ENCODE data around the gene TNFRSF13B.
"Not testable (repeated sequence)": the region's sequence is repeated elsewhere in the genome, so short reads cannot be mapped to it uniquely, and the experiment has no call there.

Gene TNFRSF13B

DNA sequence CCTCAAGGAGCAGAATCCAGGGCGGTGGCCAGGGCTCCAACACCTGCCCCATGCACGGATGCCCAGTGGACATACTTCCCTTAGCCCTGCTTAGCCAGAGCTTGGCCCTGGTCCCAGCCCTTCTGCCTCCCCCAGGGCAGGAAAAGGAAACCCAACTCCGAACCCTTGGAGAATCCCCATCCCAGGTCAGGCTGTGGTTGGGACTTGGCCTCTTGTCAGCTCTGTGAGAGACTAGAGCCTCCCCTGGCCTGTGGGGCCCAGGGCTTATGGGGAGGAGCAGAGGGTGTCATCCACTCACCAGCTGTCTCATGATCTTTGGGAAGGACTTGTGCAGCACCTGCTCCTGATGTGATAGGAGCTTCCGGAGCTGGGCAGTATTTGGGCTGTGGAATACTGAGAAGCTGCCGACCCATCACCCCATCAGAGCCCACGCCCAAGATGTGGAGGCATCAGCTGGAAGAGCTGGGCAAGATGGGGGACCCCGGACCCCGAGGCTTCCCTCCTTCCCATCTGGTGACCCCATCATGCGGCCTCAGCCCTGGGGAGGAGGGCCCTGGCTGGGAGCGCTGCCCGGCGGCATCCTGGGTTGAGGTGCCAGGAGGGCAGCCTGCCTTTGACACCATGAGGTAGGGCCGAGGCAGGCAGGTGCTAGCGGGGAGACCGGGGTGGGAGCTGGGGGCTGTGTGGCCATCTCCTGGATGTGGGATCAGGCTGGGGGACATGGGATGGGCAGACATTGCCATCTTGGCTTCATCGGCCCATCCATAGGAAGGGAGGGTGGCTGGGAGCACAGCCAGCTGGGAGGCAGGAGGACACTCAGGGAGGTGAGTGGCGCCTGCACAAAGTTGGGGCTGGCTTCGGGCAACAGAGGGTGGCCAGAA lies 45.1 kb downstream of the TNFRSF13B start:
- DNase-seq (ENCODE audit: low spot score): no peak

DNA sequence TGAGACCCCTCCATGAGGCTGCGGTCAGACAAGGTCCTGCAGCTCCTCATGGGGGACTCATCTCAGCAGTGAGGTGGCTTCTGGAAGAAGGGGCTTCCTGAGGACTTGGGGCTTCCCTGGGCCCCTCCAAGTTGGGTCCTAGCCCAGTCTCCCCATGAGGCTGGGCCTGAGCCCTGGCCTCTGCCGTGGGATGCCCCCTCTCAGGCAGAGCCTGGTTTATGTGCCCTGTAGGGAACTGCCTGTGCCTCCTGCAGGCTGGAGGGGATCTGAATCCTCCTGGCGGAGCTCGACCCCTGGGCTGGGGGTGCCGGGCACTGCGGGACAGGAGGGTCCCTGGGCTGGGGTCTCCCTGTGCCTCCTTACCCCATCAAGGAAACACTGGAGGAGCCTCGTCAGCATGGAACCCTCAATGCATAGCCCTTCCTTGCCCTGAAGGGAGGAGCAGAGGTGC lies 45.8 kb downstream of the TNFRSF13B start:
- DNase-seq (ENCODE audit: low spot score): no peak

DNA sequence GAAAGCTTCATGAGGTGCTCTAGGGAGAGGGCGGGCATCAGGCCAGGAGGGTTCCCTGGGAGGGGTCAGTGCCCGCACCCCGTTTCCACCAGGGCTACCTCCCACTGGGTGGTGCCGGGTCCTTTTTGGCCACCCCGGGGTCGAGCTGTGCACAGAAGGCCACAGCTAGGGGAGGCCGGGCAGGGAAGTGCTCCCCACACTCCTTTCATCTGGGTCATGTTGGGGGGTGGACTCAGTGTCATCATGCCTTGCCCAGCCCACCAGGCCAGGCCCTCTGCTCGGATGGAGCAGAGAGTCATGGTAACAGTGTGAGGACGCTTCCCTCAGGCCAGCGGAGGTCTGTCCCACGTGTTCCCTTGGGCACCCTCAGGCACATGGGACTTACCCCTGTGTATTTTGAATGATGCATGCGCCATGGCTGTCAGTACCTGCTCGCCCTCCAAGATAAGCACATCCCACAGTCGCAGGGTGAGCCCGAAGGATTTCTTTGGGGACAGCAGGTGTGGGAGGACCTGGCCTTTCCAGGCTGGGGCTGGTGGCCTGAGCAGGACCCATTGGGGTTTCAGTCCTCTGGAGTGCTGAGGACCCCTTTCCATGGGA lies 46.4 kb downstream of the TNFRSF13B start:
- no peak for DNase-seq (ENCODE audit: low spot score)

DNA sequence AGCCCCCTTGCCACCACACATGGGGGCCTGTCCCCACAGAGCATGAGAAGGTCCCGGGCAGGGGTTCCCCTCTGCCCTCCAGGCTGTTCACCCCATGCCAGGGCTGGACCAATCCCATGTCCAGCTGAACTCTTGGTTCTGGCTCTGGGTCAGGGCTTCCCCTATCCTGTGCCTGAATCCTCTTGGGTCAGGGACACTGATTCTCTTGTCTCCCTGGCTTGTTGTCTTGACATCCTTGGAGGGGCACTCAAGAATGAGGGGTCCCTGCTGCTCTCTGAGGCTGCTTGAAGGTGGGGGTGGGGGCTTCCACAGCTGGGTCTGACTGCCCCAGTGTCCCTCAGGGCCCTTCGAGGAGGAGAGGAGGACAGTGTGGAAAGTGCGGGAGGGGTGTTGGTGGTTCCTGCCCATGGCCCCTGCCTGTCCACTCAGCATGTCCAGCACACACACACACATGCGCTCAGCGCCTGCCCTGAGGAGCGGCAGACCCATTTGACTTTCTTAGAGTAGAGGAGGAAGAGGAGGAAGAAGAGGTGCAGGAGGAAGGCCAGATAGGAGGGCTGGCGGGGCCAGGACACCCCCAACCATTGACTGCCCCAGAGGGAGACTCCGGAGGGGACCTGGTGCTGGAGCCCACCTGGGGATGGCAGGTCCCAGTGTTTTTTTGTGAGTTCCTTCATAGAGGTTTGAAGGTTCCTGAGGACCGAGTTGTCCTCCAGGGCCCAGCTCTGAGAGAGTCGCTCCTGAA lies 47.0 kb downstream of the TNFRSF13B start:
- no peak for DNase-seq (ENCODE audit: low spot score)

DNA sequence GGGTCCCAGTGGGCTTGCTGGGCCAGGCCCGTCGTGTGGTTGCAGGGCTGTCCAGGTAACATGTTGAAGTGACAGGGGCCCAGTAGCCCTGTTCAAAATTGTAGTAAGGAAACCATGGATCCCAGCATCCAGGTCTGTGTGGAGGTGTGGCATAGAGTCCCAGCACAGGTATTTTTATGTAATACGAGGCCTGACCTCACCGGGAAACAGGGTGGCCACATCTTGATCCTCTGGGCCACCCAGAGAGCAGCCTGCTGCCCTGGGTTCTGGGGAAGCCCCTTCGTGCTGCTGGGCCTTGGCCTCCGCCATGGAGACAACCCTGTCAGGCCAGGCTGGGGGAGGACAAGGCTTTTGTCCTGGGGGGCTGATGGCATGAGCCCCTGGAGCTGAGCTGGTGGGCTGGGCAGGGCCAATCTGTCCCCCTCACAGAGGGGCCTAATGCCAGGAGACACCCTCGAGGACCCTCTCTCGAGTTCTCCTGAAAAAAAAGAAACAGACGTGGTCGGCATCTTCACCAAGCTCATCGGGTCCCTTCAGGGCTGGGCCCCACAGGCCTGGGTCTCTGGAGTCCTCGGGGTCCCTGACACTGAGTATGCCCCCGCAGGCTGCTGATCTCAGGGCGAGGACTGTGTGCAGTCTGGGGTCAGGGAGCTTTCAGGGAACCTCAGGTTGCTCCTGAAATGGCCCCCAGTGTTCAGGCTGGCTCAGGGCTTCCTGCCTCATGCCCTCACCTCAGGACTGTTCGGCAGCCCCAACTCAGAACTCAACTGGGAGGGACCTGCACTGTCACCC lies 47.8 kb downstream of the TNFRSF13B start:
- no peak for DNase-seq (ENCODE audit: low spot score)

DNA sequence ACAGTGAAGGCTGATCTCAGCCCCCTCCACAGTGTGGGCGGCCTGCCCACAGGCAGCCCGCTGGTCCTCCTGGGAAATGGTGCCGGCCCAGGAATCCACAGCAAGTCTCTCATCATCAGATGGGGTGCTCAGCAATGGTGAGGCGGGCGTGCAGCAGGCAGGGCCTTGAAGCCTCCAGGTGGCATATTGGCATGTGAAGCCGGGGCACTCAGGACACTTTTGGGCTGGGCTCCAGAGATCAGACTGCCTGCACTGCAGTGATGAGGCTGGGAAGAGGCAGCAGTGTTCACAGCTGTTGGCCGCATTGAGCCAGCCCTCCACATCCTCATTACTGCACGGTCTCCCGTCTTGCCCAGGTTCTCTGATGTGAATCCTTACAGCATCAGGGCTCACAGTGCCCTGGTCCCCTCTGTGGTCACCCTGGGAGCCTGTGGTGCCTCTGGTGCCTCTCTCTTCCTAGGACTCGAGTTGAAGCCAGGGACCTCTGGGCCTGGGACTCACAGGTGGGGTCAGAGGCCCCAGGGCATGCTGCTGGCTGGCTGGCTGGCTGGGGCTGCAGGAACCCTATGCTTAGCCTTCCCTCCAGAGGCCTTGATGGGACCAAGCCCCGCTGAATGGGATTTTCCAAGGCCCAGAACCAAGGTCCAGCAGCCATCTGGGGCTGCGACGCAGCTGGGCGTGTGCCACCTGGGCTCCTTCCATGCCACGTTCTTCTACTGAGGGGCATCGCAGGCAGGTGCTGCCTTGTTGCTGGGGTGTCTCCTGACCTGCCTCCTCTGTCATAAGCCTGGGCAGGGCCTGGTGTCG lies 48.6 kb downstream of the TNFRSF13B start:
- DNase-seq (ENCODE audit: low spot score): no peak

DNA sequence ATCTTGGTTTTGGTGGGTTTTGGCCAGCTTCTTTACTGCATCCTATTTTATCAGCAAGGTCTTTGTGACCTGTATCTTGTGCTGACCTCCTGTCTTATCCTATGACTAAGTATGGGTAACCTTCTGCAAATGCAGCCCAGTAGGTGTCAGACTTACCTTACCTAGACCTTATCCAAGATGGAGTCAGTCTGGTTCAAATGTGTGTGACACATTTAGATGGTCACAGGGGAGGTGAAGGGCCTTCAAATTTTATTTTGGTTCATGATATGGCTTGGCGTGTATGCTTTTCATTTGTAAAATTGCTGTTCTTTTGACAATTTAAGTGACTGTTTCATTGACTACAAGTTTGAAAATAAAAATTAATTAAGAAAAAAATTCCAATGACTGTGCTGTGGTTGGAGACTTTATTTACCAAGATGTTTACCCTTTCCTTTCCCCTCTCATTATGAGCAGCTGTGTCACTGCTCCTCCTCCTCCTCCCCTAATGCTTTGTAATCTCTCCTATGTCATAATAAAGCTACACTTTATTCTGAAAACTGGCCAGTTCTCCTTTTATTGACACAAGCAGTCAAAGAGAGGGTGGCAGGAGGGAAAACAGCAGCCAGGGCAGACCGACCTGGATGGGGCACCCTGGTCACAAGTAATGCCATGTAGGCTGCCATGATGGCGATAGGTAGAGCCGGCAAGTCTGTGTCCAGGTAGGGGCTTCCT lies 49.4 kb downstream of the TNFRSF13B start:
- no peak for DNase-seq (ENCODE audit: low spot score)

DNA sequence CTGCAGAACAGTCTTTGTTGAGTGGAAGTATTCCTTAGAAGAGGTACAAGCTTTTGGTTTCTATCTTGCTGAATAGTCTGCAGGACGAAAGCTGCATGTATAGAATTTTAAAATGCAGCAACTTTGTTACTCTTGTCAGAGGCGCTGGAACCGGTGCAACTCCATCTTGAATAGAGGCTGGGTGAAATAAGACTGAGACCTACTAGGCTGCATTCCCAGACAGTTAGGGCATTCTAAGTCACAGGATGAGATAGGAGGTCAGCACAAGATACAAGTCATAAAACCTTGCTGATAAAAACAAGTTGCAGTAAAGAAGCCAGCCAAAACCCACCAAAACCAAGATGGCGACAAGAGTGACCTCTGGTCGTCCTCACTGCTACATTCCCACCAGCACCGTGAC lies 50.5 kb downstream of the TNFRSF13B start:
- not testable (repeated sequence) for DNase-seq (ENCODE audit: low spot score)

DNA sequence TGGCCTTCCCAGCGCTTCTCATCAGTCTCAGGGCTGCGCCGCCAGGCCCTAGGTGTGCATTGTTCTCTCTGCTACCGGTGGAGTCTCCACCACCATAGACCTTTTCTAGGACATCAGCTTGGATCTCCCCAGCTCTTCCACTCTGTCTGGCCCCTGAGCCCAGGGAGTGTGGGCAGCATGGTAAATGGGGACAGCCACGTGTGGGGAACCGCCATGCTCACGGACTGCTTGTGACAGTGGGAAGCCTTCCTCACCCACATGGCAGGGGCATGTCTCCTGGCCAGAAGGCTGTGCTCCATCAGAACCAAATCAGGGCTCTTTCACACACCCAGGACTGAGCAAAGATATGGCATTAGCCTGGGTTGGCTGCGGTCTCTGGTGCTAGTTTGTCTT lies 51.3 kb downstream of the TNFRSF13B start:
- DNase-seq (ENCODE audit: low spot score): no peak

DNA sequence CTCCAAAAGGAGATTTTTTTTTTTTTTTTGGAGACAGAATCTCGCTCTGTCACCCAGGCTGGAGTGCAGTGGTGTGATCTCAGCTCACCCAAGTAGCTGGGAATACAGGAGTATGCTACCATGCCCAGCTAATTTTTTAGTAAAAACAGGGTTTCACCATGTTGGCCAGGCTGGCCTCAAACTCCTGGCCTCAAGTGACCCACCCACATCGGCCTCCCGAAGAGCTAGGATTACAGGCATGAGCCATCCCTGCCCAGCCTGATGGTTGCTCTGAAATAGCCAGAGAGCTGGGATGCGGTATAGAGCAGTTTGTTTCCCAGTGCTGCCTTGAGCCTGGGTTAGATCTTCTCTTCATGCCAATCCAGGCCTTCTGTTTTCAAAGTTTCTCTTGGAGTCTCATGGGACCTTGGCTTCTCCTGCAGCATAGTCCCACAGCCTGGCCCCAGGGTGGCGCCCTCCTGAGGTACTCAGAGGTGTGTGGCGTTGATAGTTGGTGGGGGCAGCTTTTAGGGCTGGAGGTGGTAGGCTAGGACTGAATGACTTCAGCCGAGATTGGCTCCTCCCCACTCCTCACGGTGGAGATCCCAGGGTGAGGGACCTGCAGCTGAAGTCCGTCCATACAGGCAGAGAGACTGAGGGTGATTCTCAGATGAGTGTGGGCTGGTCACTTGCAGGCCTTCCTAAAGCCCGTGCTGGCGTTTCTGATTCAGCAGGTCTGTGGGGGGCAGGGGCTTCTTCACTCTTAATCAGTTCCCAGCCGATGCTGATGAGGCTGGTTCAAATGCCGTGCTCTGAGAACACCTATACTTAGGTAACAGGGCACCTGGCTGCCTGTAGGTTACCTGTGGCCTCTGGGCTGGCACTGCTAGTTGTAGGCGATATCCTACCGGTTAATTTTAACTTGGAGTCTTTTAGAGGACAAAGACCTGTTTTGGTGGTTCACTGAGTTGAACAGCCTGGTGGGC lies 52.0 kb downstream of the TNFRSF13B start:
- DNase-seq (ENCODE audit: low spot score): no peak

DNA sequence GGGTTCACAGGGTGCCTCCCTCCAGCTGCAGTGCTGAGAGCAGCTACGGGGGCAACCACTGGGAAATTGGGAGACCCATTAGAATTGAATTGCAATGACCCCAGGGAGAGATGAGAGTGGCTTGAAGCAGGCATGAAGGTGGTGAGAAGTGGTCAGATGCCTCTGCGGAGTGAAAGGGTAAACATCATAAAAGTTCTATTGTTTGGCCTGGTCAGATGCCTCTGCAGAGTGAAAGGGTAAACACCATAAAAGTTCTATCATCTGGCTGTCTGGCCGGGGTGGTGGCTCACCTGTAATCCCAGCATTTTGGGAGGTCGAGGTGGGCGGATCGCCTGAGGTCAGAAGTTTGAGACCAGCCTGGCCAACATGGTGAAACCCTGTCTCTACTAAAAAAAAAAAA lies 53.5 kb downstream of the TNFRSF13B start:
- no peak for DNase-seq (ENCODE audit: low spot score)

DNA sequence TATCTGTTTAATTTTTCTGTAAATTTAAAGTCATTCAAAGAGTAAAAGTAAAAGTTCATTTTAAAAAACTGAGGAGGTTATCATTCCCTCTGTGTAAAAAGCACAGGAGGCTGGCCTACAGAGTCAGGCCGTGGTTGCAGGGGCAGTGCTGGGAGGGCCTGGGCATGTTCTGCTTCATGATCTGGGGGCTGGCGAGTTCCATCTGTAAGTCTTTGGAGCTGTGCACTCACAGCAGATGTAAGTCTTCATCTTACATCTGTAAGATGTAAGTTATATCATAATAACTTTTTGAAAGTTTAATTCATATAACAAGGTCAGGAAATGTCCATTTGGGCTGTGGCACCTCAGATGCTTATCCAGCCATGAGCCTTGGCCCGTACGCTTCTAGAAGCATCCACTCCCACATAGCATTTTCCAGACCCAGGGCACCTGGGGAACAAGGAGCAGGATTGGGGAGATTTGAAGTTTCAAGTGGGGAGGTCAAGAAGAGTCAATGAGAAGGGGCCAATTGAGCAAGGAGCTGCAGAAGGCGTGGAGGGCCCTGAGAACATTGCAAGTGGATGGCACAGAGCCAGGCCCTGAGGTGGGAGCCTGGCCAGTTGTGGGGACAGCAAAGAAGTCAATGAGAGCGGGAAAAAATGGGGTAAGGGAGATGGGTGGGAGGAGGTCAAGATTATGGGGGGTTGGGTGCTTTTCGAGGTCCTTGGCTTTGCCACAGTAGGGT lies 54.1 kb downstream of the TNFRSF13B start:
- DNase-seq (ENCODE audit: low spot score): no peak

DNA sequence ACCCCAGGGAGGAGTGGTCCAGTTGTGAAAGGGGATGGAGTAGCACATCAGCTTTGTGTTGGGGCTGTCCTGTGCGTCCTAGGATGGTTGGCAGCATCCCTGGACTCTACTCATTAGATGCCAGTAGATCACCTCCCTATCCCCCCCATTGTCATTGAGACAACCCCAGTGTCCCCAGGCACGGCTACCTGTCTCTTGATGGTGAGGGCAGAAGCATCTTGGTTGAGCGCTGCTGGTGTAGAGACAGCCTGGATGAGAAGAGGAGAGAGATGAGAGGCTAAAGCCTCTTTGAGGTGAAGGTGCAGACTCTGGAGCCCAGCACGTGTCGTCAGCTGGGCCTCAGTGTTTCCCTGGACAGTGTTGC lies 55.4 kb downstream of the TNFRSF13B start:
- DNase-seq (ENCODE audit: low spot score): no peak

DNA sequence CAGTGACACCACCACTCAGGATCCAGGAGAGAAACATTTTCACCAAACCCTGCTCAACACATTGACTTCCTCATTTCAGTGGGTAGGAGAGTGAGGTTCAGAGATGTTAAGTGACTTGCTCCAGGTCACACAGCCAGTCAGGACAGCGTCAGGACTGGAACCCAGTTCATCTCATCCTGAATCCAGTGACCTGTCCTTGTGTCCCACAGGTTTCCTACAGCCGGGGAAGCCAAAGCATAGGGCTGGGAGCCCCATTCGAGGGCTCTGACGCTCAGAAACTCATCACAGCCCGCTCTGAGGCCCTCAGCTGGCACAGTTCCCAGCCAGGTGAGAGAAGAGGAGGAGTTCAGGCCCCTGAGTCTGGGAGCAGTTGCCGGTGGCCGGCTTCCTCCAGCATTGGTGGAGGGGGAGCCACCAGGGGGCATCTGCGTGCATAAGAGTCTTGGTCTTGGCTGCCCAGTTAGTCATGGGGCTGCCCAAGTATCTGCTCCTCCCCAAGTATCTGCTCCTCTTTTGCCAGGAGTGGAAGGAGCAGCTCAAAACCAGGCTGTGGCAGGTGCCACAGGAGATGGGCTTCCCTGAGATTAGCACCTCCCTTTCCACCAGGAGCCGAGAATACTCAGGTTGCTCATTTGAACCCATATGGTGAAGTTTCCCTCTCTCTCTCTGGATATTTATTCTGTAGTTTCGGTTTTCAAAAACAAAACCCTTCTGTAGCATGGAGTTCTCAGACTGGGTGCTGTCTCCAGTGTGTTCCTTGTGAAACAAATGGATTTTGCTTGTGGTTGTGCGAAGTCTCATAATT lies 56.0 kb downstream of the TNFRSF13B start:
- DNase-seq (ENCODE audit: low spot score): peak; percentile 64

DNA sequence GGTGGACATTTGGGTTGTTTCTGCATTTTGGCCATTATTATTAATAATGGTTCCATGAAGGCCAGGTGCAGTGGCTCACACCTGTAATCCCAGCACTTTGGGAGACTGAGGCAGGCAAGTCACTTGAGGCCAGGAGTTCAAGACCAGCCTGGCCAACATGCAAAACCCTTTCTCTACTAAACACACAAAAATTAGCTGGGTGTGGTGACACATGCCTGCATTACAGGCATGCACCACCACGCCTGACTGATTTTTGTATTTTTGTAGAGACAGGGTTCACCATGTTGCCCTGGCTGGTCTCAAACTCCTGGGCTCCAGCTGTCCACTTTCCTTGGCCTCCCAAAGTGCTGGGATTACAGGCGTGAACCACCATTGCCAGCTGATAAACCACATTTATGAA lies 58.5 kb downstream of the TNFRSF13B start:
- no peak for DNase-seq (ENCODE audit: low spot score)

DNA sequence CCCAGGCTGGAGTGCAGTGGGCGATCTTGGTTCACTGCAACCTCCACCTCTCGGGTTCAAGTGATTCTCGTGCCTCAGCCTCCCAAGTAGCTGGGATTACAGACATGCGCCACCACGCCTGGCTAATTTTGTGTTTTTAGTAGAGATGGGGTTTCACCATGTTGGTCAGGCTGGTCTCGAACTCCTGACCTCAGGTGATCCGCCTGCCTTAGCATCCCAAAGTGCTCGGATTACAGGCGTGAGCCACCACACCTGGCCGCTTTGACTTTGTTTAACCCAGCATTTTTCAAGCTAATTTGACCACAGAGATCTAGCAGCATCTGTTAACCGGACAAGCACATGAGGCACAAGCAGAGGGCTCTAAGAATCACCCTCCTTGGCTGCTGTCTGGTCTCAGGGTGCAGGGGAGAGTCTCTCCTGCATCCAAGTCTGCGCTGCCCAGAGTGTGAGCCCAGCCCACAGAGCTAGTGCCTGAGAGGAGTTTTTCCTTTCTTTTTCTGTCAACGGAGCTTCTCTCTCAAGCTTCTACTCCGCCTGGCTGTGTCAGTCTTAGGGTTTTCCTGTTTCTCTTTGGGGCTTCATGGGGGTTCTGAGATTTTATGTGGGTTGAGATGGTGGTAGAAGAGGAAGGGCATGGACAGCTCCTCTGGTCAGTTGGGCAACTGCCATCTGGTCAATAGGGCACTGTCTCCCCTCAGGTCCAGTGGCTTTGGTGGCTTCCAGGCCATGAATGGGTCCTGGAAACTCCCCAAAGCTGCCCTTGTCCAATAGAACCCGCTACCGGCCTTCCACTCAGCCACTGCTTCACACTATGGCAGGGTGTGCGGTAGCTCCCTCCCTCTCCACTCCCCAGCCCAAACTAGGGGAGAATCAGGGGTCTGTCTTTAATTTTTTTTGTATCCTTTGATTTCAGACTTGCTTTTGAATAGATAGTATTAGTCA lies 59.6 kb downstream of the TNFRSF13B start:
- DNase-seq (ENCODE audit: low spot score): no peak

Data from HuH-7.5 (cell line).